PC-3 (cell line): ENCODE data around the gene MBD3. TPM values are rescaled to one million over a fixed set of nuclear protein-coding genes. Genes with fewer than 3 reads are reported as not detected.

Experiments
- ATAC-seq: fragments of 200-7000 bp; cut with Tn5 transposase; 2 replicates; pipeline ENCODE4 v1.9.1; 2020; ENCODE audit warnings: mild to moderate bottlenecking, moderate library complexity
- BruUV-seq: library from RNA; stranded (reverse); fragments of 400-500 nt; replicated peaks from 2 replicates; lab custom pipeline; 2021; lab: Mats Ljungman, UMichigan
- CTCF ChIA-PET: fragments of 300-600 bp; sonication (Branson Sonifier 250); formaldehyde crosslinking; loops from one replicate; lab custom pipeline; 2022; ENCODE audit warnings: antibody characterized with exemption; lab: Charles Lee
- POLR2A ChIA-PET: fragments of 300-600 bp; sonication (Branson Sonifier 250); formaldehyde crosslinking; loops from one replicate; lab custom pipeline; 2022; ENCODE audit warnings: antibody characterized with exemption; ENCODE audit not compliant: unreplicated experiment; lab: Charles Lee
- DNase-seq: peaks from one replicate; pipeline ENCODE4 v3.0.0-alpha.2; 2015
- H2AFZ ChIP-seq: fragments of 300-600 bp; sonication (generic); 2 replicates; pipeline ENCODE4 v1.6.0; 2016; ENCODE audit warnings: antibody characterized with exemption, low read length
- H3F3A ChIP-seq: fragments of 300-600 bp; sonication (generic); one replicate; pipeline ENCODE4 v1.6.0; 2017; ENCODE audit warnings: antibody characterized with exemption, low read length, control low read depth, mild to moderate bottlenecking; ENCODE audit not compliant: unreplicated experiment
- H3K27ac ChIP-seq: fragments of 300-600 bp; sonication (generic); 2 replicates; pipeline ENCODE4 v1.5.1; 2016; ENCODE audit warnings: mild to moderate bottlenecking, low read length
- H3K27me3 ChIP-seq: fragments of 300-600 bp; sonication (generic); 2 replicates; pipeline ENCODE4 v1.6.1; 2016; ENCODE audit warnings: low read length, mixed read lengths
- H3K36me3 ChIP-seq: fragments of 300-600 bp; sonication (generic); 2 replicates; pipeline ENCODE4 v1.6.1; 2016; ENCODE audit warnings: low read depth, mixed run types, low read length, mixed read lengths
- H3K4me1 ChIP-seq: fragments of 300-600 bp; sonication (generic); 2 replicates; pipeline ENCODE4 v1.5.1; 2016; ENCODE audit warnings: low read length; ENCODE audit not compliant: insufficient read depth
- H3K4me2 ChIP-seq: fragments of 300-600 bp; sonication (generic); 2 replicates; pipeline ENCODE4 v1.6.0; 2016; ENCODE audit warnings: low read length
- H3K4me3 ChIP-seq: fragments of 300-600 bp; sonication (generic); 2 replicates; pipeline ENCODE4 v1.5.1; 2016; ENCODE audit warnings: mild to moderate bottlenecking, low read length, mixed read lengths
- H3K79me2 ChIP-seq: fragments of 300-600 bp; sonication (generic); 2 replicates; pipeline ENCODE4 v1.6.1; 2017; ENCODE audit warnings: low read length, mixed read lengths
- H3K9ac ChIP-seq: fragments of 300-600 bp; sonication (generic); 2 replicates; pipeline ENCODE4 v1.6.0; 2016; ENCODE audit warnings: mild to moderate bottlenecking, low read length
- H3K9me2 ChIP-seq: fragments of 300-600 bp; sonication (generic); replicated peaks from 2 replicates; pipeline ENCODE4 v1.6.1; 2016; ENCODE audit warnings: mixed run types, low read length, mixed read lengths
- H3K9me3 ChIP-seq: fragments of 300-600 bp; sonication (generic); 2 replicates; pipeline ENCODE4 v1.6.1; 2016; ENCODE audit warnings: low read length, mixed read lengths
- H4K20me1 ChIP-seq: fragments of 300-600 bp; sonication (generic); 2 replicates; pipeline ENCODE4 v1.6.1; 2016; ENCODE audit warnings: low read length, mixed read lengths
- EZH2 ChIP-seq: fragments of 300-600 bp; sonication (generic); IDR thresholded peaks from one replicate; pipeline ENCODE4 v1.6.1; 2017; ENCODE audit warnings: antibody characterized with exemption, mild to moderate bottlenecking, low read length; ENCODE audit not compliant: unreplicated experiment
- EZH2phosphoT487 ChIP-seq: fragments of 300-600 bp; sonication (generic); IDR thresholded peaks from 2 replicates; pipeline ENCODE4 v1.6.1; 2018; ENCODE audit warnings: mild to moderate bottlenecking, antibody characterized with exemption, low read length, borderline replicate concordance
- intact Hi-C: fragments of 100-400 bp; cut with micrococcal nuclease; formaldehyde crosslinking; loops from 2 replicates; pipeline ENCODE4 v1.9.0; 2023
- total RNA-seq: library from RNA; depleted of rRNA; stranded (reverse); fragments of >200 nt; gene quantifications from 2 replicates; pipeline ENCODE4 v1.2.3, GENCODE V29; 2014
- TF ChIP-seq, protein P1 (sequence below): fragments of 300-600 bp; sonication (generic); conservative IDR thresholded peaks from 2 replicates; pipeline ENCODE4 v1.5.1; 2017; ENCODE audit warnings: antibody characterized with exemption, low read depth, mild to moderate bottlenecking, low read length

Gene MBD3
- total RNA-seq, 1 experiment from 2014 or later: 131 TPM

- Histone ChIP-seq H3K79me2 (no peaks in the 10 kb centered on the region), H3K36me3 (no peaks in the 10 kb centered on the region; the same call in 1 of the 2 replicates), H3K9me3 (no peaks in the 10 kb centered on the region), H3K4me2 (no peak overlapping the region), H2AFZ (no peak overlapping the region), H3K4me1 (no peaks in the 10 kb centered on the region), H3K4me3 (no peak overlapping the region), H3K27me3 (no peaks in the 10 kb centered on the region), H3K9ac (no peak overlapping the region), H3F3A (no peaks in the 10 kb centered on the region), H3K9me2 (no peaks in the 10 kb centered on the region), H3K27ac (no peak overlapping the region), H4K20me1 (no peaks in the 10 kb centered on the region)
- CTCF ChIA-PET: no interaction called here
- no TSS peak for BruUV-seq
- intact Hi-C loops: no loop called here
- TF ChIP-seq EZH2phosphoT487 (no peak), EZH2 (no peak)
- TF ChIP-seq, protein P1, sequence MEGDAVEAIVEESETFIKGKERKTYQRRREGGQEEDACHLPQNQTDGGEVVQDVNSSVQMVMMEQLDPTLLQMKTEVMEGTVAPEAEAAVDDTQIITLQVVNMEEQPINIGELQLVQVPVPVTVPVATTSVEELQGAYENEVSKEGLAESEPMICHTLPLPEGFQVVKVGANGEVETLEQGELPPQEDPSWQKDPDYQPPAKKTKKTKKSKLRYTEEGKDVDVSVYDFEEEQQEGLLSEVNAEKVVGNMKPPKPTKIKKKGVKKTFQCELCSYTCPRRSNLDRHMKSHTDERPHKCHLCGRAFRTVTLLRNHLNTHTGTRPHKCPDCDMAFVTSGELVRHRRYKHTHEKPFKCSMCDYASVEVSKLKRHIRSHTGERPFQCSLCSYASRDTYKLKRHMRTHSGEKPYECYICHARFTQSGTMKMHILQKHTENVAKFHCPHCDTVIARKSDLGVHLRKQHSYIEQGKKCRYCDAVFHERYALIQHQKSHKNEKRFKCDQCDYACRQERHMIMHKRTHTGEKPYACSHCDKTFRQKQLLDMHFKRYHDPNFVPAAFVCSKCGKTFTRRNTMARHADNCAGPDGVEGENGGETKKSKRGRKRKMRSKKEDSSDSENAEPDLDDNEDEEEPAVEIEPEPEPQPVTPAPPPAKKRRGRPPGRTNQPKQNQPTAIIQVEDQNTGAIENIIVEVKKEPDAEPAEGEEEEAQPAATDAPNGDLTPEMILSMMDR: no peak
- ATAC-seq (no peak), DNase-seq (no peak)
- POLR2A ChIA-PET: no interaction called here
These were observed 23.7 kb upstream of the MBD3 start for GRCh38 chr19:1616396-1616795.

DNA sequence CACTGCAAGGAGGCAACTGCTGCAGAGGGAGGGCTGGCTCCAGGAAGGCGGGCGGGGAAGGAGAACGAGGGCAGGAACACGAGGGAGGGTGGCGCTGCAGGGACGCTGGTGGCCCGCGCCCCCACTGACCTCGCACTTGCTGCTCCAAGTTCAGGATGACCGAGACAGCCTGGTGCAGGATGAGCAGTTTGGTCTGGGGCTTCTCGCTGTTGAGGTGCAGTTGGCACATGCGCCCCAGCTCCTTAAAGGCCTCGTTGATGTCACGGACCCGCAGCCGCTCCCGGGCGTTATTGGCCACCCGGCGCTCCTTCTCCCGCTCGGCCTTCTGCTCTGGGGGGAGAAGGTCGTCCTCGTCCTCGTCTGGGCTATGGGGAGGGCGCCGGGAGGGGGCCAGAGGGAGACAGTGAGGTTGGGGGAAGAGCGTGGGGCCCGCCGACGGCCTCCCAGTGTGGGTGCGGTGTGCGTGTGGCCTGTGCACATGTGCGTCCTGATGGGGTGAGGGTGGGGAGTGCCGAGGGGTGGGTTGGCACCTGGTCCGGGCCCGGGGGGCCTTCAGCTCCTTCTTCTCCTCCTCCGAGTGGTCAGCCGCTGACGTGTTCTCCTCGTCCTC is 22.6 kb upstream of the MBD3 start:
- Histone ChIP-seq H3K79me2 (no peaks in the 10 kb centered on the region), H3K27me3 (no peaks in the 10 kb centered on the region), H4K20me1 (no peaks in the 10 kb centered on the region), H3K9me3 (no peaks in the 10 kb centered on the region), H2AFZ (no peak overlapping the region), H3K4me1 (no peaks in the 10 kb centered on the region), H3K4me3 (no peak overlapping the region), H3K9me2 (no peaks in the 10 kb centered on the region), H3K27ac (no peak overlapping the region), H3K4me2 (no peak overlapping the region), H3F3A (no peaks in the 10 kb centered on the region), H3K9ac (no peak overlapping the region), H3K36me3 (no peaks in the 10 kb centered on the region; the same call in 1 of the 2 replicates)
- DNase-seq (no peak), ATAC-seq (no peak)
- TF ChIP-seq, protein P1: no peak
- TF ChIP-seq EZH2phosphoT487 (no peak), EZH2 (no peak)
- BruUV-seq: no TSS peak
- intact Hi-C loops: no loop called here
- ChIA-PET POLR2A (no interaction called here), CTCF (no interaction called here)

DNA sequence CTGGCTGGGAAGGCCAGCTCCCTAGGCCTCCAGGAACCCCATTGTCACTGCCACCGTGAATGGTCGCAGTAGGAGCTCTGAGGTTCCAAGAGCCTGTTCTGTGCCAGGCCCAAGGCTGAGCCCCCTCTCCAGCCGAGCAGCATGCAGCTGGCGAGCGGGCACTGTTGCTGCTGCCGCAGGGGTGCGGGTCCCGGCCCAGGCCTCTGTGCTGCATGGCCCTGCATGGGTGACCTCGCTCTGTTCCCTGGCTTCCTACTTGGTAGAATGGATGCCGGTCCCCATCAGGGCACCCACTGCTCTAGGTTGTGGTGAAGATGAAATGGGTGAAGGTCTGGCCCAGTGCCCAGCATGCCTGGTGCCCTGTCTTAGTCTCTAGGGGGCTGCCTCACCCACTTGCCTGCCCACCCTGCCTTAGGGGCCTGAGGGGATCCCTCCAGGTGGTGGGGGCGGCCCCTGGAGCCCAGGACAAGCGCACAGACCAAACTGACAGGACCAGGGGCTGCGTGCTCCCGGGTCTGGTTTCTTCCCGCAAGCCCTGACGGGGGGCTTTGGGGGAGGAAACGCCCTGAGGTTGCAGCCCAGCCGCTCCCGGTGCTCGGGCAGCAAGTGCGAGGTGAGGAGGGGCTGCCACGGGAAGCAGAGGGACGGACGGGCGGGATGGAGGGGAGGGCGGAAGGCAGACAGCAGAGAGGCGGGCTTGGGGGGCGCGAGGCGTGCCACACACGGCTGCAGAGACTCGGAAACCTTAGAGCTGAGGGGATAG is 21.3 kb upstream of the MBD3 start:
- intact Hi-C loops: no loop called here
- no peaks in the 10 kb centered on the region for H3K27me3 ChIP-seq
- H3K4me1 ChIP-seq: no peaks in the 10 kb centered on the region; the same call in 1 of the 2 replicates
- H3K9me2 ChIP-seq: no peaks in the 10 kb centered on the region
- DNase-seq (no peak), ATAC-seq (no peak)
- H3K9ac ChIP-seq: no peak overlapping the region
- H3K4me2 ChIP-seq: no peak overlapping the region
- ChIA-PET POLR2A (no interaction called here), CTCF (no interaction called here)
- BruUV-seq: no TSS peak
- no peak overlapping the region for H3K27ac ChIP-seq
- H2AFZ ChIP-seq: no peak overlapping the region
- no peak overlapping the region for H3K4me3 ChIP-seq
- no peak for TF ChIP-seq EZH2phosphoT487
- TF ChIP-seq EZH2: no peak
- TF ChIP-seq, protein P1: no peak
- H3K36me3 ChIP-seq: no peaks in the 10 kb centered on the region; the same call in 1 of the 2 replicates
- H3K9me3 ChIP-seq: no peaks in the 10 kb centered on the region
- no peaks in the 10 kb centered on the region for H3K79me2 ChIP-seq
- no peaks in the 10 kb centered on the region for H4K20me1 ChIP-seq
- H3F3A ChIP-seq: no peaks in the 10 kb centered on the region
